Mesothelial cell of epicardium (in vitro differentiated cells): ENCODE data around the gene CFAP119. TPM values are rescaled to one million over a fixed set of nuclear protein-coding genes. Genes with fewer than 3 reads are reported as not detected.

Experiments
- DNase-seq, 2 experiments: peaks; one replicate each; pipeline ENCODE4 v3.0.0; 2021; ENCODE audit warnings: low spot score in 2 of 2; ENCODE audit not compliant: unreplicated experiment in 2 of 2
- H3K27ac Mint-ChIP-seq: 2 replicates; pipeline ENCODE4 v1.8.0; 2021; ENCODE audit warnings: mixed read lengths
- H3K27me3 Mint-ChIP-seq: 2 replicates; pipeline ENCODE4 v1.8.0; 2021; ENCODE audit warnings: low read depth, mixed read lengths
- H3K36me3 Mint-ChIP-seq: 2 replicates; pipeline ENCODE4 v1.8.0; 2021; ENCODE audit warnings: mixed read lengths
- H3K4me1 Mint-ChIP-seq: 2 replicates; pipeline ENCODE4 v1.8.0; 2021; ENCODE audit warnings: mixed read lengths
- H3K4me3 Mint-ChIP-seq: 2 replicates; pipeline ENCODE4 v1.8.0; 2021; ENCODE audit warnings: mild to moderate bottlenecking, moderate library complexity, mixed read lengths
- H3K9me3 Mint-ChIP-seq: 2 replicates; pipeline ENCODE4 v1.8.0; 2021; ENCODE audit warnings: mixed read lengths
- total RNA-seq: library from RNA; stranded (reverse); gene quantifications from 3 replicates; pipeline ENCODE4 v1.2.1, GENCODE V29; 2021
- TF ChIP-seq, protein P1 (sequence below): fragments of 200-600 bp; sonication (generic); IDR thresholded peaks from one replicate; pipeline ENCODE4 v1.5.0; 2021; ENCODE audit warnings: antibody characterized with exemption; ENCODE audit not compliant: unreplicated experiment

CFAP119 gene
- total RNA-seq, 1 donor from 2014 or later: 7.4 TPM

- no peak overlapping the region for H3K4me3 Mint-ChIP-seq
- H3K27me3 Mint-ChIP-seq: no peaks in the 10 kb centered on the region
- DNase-seq: no peak
- TF ChIP-seq, protein P1, sequence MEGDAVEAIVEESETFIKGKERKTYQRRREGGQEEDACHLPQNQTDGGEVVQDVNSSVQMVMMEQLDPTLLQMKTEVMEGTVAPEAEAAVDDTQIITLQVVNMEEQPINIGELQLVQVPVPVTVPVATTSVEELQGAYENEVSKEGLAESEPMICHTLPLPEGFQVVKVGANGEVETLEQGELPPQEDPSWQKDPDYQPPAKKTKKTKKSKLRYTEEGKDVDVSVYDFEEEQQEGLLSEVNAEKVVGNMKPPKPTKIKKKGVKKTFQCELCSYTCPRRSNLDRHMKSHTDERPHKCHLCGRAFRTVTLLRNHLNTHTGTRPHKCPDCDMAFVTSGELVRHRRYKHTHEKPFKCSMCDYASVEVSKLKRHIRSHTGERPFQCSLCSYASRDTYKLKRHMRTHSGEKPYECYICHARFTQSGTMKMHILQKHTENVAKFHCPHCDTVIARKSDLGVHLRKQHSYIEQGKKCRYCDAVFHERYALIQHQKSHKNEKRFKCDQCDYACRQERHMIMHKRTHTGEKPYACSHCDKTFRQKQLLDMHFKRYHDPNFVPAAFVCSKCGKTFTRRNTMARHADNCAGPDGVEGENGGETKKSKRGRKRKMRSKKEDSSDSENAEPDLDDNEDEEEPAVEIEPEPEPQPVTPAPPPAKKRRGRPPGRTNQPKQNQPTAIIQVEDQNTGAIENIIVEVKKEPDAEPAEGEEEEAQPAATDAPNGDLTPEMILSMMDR: no peak
- peaks cover 16% of the 10 kb centered on the region for H3K4me1 Mint-ChIP-seq
- H3K27ac Mint-ChIP-seq: no peak overlapping the region
- H3K9me3 Mint-ChIP-seq: no peaks in the 10 kb centered on the region
- peaks cover 23% of the 10 kb centered on the region for H3K36me3 Mint-ChIP-seq
Measured at GRCh38 chr16:30766933-30767284, 5.0 kb upstream of the CFAP119 start.

DNA sequence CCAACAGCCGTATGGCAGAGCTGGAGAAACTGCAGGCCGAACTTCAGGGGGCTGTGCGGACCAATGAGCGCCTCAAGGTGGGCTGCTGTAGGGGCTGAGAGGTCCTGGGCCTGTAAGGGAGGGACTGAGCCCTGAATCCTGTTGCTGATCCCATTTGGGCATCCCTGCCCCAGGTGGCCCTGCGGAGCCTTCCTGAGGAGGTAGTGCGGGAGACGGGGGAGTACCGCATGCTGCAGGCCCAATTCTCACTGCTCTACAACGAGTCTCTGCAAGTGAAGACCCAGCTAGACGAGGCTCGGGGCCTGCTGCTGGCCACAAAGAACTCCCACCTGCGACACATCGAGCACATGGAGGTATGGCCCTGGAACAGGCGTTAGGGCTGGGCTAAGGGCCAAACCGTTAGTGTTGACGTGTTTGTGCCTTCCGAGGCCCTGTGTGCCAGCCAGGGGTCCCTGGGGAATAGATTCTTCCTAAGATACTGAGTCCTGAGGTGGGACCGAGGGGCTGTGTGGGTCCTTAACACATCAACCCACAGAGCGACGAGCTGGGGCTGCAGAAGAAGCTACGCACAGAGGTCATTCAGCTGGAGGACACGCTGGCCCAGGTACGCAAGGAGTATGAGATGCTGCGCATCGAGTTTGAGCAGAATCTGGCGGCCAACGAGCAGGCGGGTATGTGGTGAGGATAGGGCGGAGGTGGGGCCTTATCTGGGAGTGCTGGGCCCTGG lies 4.5 kb upstream of the CFAP119 start:
- no peak overlapping the region for H3K4me3 Mint-ChIP-seq

GRCh38 chr16:30764816-30765465 lies 3.1 kb upstream of the CFAP119 start:
- H3K4me3 Mint-ChIP-seq: no peak overlapping the region
- peaks cover 22% of the 10 kb centered on the region for H3K4me1 Mint-ChIP-seq
- DNase-seq: no peak
- no peaks in the 10 kb centered on the region for H3K9me3 Mint-ChIP-seq
- TF ChIP-seq, protein P1: no peak
- H3K27me3 Mint-ChIP-seq: no peaks in the 10 kb centered on the region
- no peak overlapping the region for H3K27ac Mint-ChIP-seq
- peaks cover 19% of the 10 kb centered on the region for H3K36me3 Mint-ChIP-seq

More for the DNA sequence above, 4.5 kb upstream of the CFAP119 start:
- no peak for DNase-seq
- TF ChIP-seq, protein P1: no peak
- H3K27ac Mint-ChIP-seq: no peak overlapping the region
- peaks cover 21% of the 10 kb centered on the region for H3K36me3 Mint-ChIP-seq
- H3K27me3 Mint-ChIP-seq: no peaks in the 10 kb centered on the region
- H3K4me1 Mint-ChIP-seq: peaks cover 16% of the 10 kb centered on the region
- no peaks in the 10 kb centered on the region for H3K9me3 Mint-ChIP-seq

- peak overlapping the region; percentile 91 for H3K4me3 Mint-ChIP-seq
- peaks cover 22% of the 10 kb centered on the region for H3K4me1 Mint-ChIP-seq
- no peaks in the 10 kb centered on the region for H3K27me3 Mint-ChIP-seq
- H3K36me3 Mint-ChIP-seq: peaks cover 19% of the 10 kb centered on the region
- H3K27ac Mint-ChIP-seq: no peak overlapping the region
- DNase-seq: no peak
- no peaks in the 10 kb centered on the region for H3K9me3 Mint-ChIP-seq
- TF ChIP-seq, protein P1: no peak
Measured at GRCh38 chr16:30764086-30764485, 2.2 kb upstream of the CFAP119 start.

- peaks cover 22% of the 10 kb centered on the region for H3K4me1 Mint-ChIP-seq
- DNase-seq: no peak
- H3K9me3 Mint-ChIP-seq: no peaks in the 10 kb centered on the region
- H3K36me3 Mint-ChIP-seq: peaks cover 16% of the 10 kb centered on the region
- H3K27me3 Mint-ChIP-seq: no peaks in the 10 kb centered on the region
- peak overlapping the region; percentile 97 for H3K27ac Mint-ChIP-seq
- peak overlapping the region; percentile 91 for H3K4me3 Mint-ChIP-seq
- TF ChIP-seq, protein P1: no peak
Measured at GRCh38 chr16:30762991-30763725, 1.3 kb upstream of the CFAP119 start.
